Heart right ventricle (tissue), 12 donors: ENCODE data around the gene LRRC14B. TPM values are rescaled to one million over a fixed set of nuclear protein-coding genes. Genes with fewer than 3 reads are reported as not detected.

ENCODE experiments used
- polyA plus RNA-seq, 2 donors: library from polyadenylated mRNA; stranded (reverse); fragments of 200-250 nt; gene quantifications; one replicate each; pipeline ENCODE4 v1.2.3, GENCODE V29; 2013
- total RNA-seq, 10 donors: library from RNA; stranded (reverse); fragmentation: NEBNext Ultra II Directional in 3 of 10; extraction: Animal tissue kit (Norgen Biotek cat#: 25700) in 3 of 10; gene quantifications; one replicate each; pipeline versions ENCODE4 v1.2.1 to v1.2.4, GENCODE V29; 2021 to 2023
- donor health status: ischemic (EF 13 %, LVEDD 7.1; RV severe dilation, severe dysfunction).
- donor health status: healthy with polysubstance abuse.
- donor health status: DM: no; HTN: yes; CAD: no.
- donor health status: DM: no; HTN: no; CAD: no.
- donor health status: ischemic (EF 25% LVEDD 6.9; RV normal size, moderate dysfunction).
- donor health status: ischemic (EF 25% LVEDD 5.7; RV mildly dilated, moderate dysfunction).
- donor health status: healthy.
- donor health status: nonischemic (EF 11% LVEDD 7.7; RV severe dilation, severe dysfunction).
- donor health status: DM: yes; HTN: yes; CAD: no.
- donor health status: PGD.
- donor health status: ischemic (EF 29% LVEDD 5.4; RV normal size, mild dysfunction).
- donor health status: nonischemic (EF 23%, LVEDD 6.1; RV moderate dilation, normal function).

The LRRC14B gene
- total and polyA plus RNA-seq, 12 donors: 2.6 to 96.6 (median 49.9) TPM

Other genes starting within 250 kb of the LRRC14B start
- under 1 TPM in 3 of 10 donors, not detected in 7; 0.02 to 0.14 (median 0.07) TPM for gene PLEKHG4B, start 99.3 kb upstream of the LRRC14B start, total RNA-seq
- gene PLEKHG4B, start 99.3 kb upstream of the LRRC14B start, polyA plus RNA-seq: under 1 TPM in 1 of 2 donors, not detected in 1; under 0.01 TPM
- 10 to 100 TPM in 1 of 10 donors, 1 to 10 TPM in 9; 5.0 to 10.4 (median 7.7) TPM for gene CCDC127, start 26.7 kb downstream of the LRRC14B start, total RNA-seq
- 1 to 10 TPM; 3.8 to 4.3 TPM for gene CCDC127, start 26.7 kb downstream of the LRRC14B start, polyA plus RNA-seq
- 100 to 1,000 TPM; 557 to 897 (median 823) TPM for gene SDHA, start 26.8 kb downstream of the LRRC14B start, total RNA-seq
- gene SDHA, start 26.8 kb downstream of the LRRC14B start, polyA plus RNA-seq: 100 to 1,000 TPM; 317 to 636 TPM
- gene PDCD6, start 80.2 kb downstream of the LRRC14B start, total RNA-seq: 10 to 100 TPM; 27.6 to 42.9 (median 35.6) TPM
- 10 to 100 TPM; 51.2 to 85.9 TPM for gene PDCD6, start 80.2 kb downstream of the LRRC14B start, polyA plus RNA-seq
- 1 to 10 TPM in 1 of 10 donors, under 1 TPM in 7, not detected in 2; 0.07 to 1.2 (median 0.46) TPM for gene AHRR, start 130.2 kb downstream of the LRRC14B start, total RNA-seq
- gene AHRR, start 130.2 kb downstream of the LRRC14B start, polyA plus RNA-seq: under 1 TPM; 0.07 to 0.15 TPM